Stimulated activated naive CD4-positive, alpha-beta T cell (primary cell): ENCODE measurements around the gene BRF1.
"Not testable (repeated sequence)": the region's sequence is repeated elsewhere in the genome, so short reads cannot be mapped to it uniquely, and the experiment has no call there.

Experiments
- DNase-seq, 6 experiments: peaks; one replicate each; lab custom pipeline; 2025; lab: John Stamatoyannopoulos, UW

Gene BRF1

GRCh38 chr14:105332350-105332874, 31.6 kb upstream of the BRF1 start:
- DNase-seq, result no peak

GRCh38 chr14:105331575-105332349, 31.0 kb upstream of the BRF1 start:
- DNase-seq, result peak in 2 of 6 experiments; percentile 14 to 19

- no peak for DNase-seq
Observed at GRCh38 chr14:105330491-105330895, 29.7 kb upstream of the BRF1 start.

GRCh38 chr14:105329411-105330150, 28.8 kb upstream of the BRF1 start:
- DNase-seq, result no peak

DNA sequence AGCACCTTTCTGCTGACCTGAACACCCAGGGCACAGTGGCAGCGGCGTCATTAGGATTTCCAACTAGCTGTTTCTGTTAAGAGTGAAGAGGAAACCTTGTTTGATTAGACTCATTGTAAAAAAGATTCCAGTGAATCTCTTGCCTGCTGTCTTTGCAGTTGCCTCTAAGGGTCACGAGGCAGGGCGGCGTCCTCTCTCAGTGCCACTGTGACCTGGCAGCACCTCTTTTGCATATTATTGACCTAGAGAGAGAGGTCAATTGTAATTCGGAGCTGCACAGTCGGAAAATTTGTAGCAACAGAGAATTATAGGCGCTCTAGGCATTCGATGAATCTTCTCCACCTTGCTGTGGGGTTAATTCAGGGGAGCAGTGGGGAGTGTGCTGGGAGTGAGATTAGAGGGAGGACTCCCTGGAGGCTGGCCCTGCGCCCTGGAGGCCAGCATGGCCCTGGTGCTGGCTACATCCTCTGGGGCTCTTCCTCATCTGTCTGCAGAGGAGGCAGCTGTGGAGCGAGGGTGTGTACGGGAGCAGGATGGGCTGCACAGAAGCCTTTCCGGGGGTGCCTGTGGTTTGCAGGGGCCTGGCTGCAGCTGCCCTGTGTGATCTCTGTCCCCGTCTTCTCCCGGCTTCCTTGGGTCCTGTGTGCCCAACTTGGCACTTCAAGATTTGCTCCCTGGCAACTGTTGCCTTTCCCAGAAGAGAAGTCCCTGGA, 28.0 kb upstream of the BRF1 start:
- DNase-seq, result no peak

DNA sequence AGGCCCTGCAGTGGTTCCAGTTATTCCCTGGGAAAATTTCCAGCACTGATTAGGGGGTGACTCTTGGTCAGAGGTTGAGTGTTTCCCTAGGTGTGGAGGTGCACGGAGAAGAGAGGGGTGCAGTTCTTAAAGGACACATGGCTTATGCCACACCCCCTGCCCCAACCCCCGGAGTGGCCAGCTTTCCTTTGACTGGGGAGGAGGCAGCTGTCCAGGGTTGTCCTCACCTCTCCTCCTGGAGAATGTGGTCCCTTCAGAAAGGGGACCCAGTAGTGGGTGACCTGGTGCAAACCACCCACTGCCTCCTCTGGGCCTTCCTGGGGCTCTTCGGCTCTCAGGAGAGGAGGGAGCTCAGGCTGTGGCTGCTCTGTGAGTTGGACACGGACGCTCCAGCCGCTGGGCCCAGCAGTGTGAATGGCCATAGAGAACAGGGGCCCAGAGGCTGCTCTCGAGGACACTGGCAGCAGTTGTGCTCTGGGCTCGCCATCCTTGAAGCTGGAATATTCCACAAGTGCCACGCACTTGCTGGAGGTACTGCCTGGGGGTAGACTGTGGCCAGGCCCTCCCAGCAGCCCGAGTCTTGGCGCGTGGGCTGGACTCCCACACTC, 27.4 kb upstream of the BRF1 start:
- no peak for DNase-seq

DNA sequence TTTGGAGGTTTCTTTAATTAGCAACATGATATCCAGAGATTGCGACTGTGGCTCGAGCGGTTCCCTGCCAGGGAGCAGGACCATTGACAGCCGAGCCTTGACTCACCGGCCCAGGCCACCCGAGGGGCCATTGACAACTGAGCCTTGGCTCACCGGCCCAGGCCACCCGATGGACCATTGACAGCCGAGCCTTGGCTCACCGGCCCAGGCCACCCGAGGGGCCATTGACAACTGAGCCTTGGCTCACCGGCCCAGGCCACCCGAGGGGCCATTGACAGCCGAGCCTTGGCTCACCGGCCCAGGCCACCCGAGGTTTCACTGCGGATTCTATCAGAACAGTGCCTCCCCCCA, 26.9 kb upstream of the BRF1 start:
- DNase-seq, result not testable (repeated sequence)

DNA sequence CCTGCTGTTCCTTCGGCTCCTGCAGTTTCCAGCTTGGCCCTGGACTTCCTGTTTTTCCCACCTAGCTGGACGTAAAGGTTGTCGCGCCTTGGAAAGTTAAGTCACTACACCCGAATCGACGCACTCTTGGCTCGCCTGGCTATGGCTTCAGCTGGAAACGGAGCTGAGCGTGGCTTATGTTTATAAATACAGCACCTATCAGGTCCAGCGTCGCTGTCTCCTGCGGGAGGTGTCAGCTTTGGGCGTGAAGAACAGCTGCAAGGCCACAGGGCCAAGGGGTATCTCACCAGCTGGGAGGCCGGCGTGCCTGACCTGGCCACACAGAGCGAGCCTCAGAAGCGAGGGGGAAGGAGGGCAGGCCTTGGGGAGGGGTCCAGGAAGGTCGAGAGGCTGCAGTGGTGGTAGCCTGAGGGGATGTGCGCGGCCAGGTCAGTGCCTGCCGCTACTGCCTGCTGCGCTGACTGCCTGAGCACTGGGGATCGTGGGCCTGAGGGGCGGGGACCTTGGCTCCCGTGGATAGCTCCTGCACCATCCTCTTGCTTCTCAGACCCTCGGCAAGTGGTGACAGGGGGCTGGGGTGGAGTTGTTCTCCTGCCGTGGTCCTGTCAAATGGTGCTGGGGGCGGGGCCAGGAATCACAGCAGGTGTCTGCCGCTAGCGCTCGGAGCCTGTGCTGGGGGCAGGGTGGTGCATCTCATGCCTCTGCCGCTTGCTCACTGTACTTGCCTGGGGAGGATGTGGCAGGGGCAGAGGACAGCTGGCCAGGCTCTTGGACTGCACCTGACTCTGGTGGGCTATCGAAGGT, 26.3 kb upstream of the BRF1 start:
- DNase-seq, result no peak

DNA sequence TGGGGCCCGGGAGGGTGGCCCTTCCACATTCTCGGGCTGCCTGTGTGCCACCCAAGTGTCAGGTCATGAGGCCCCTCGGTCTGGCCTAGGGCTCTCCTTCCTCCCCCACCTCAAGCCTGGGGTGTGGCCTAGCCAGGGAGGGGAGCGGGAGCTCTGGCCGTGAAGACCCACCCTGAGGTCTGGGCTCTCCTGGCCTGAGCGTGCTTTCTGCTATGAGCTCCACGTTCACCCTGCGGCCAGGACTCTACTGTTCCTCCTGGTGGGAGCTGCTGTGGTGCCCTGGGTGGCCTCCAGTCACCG, 25.7 kb upstream of the BRF1 start:
- no peak for DNase-seq

GRCh38 chr14:105325716-105326567, 25.1 kb upstream of the BRF1 start:
- DNase-seq, result no peak

- no peak for DNase-seq
Observed at GRCh38 chr14:105325303-105325702, 24.5 kb upstream of the BRF1 start.

- no peak for DNase-seq
Observed at GRCh38 chr14:105324871-105325270, 24.1 kb upstream of the BRF1 start.

- no peak for DNase-seq
Observed at GRCh38 chr14:105324080-105324778, 23.4 kb upstream of the BRF1 start.

- DNase-seq, result no peak
Observed at GRCh38 chr14:105323663-105324062, 22.9 kb upstream of the BRF1 start.

DNA sequence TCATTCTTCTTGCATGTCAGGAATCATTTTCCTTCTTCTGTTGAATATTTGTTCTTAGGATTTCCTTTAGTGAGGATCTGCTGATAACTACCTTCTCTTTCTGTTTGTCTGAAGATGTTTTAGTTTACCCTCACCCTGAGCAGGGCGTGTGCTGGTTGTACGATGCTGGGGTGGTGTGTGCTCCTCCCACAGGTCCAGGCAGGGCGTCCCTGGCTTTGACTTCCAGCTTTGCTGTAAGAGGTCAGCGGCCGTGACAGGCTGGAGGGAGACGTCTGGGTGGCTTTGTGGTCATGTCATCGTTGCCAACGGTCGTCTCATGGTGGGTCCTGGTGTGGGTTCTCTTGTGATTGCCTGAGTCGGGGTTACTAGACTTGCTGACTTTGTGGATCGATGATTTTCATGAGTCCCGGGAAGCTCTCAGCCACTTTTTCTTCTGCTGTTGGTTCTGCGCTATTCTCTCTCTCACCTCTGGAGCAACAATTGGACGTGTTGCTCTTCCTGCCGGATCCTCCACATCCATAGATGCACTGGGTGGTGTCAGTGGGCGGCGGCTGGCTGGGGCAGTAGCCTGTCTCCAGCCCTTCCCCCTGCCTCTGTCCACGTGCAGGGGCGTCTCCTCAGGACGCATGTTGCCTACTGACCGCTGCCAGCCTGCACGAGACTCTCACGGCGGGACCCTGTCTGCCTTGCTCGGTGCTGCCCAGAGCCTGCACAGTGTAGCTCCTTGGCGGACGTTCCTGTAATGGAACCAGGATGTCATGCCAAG, 22.2 kb upstream of the BRF1 start:
- DNase-seq, result no peak

GRCh38 chr14:105317546-105317945, 16.7 kb upstream of the BRF1 start:
- no peak for DNase-seq

- DNase-seq, result no peak
Observed at GRCh38 chr14:105316968-105317510, 16.2 kb upstream of the BRF1 start.

- DNase-seq, result no peak
Observed at GRCh38 chr14:105316577-105316941, 15.8 kb upstream of the BRF1 start.

DNA sequence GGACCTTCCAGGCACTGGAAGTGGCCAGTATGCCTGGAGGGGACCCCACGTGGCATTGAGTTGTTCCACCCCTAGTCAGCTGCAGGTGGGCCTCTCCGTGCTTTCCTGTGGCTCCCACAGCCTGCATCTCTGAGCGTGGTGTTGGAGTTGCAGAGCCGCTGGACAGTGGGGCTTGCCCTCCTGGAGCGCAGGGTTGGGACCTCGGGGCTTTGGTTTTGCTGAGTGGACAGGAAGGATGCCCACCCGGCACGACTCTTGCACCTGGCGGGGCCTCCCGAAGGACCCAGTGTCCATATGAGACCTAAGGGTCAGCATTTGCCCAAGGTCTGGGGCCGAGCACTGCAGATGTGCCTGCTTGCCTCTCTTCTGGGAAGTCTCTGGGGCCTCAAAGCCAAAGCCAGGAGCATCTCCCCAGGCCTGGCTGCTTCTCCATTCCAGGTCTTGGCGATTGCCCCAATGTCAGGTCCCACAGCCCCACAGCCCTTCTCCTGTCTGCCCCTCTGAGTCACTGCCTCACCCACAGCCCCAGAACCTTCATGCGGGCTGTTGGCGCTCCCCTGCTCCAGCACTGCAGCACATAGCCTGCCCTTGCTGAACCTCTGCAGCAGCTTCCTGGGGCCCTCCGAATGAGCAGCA, 15.3 kb upstream of the BRF1 start:
- no peak for DNase-seq
